Astrocyte (in vitro differentiated cells and primary cell): ENCODE results near the gene AACS.

Experiments used
- CTCF ChIP-seq: IDR thresholded peaks from 2 replicates; pipeline ENCODE4 v1.5.1; 2011; ENCODE audit warnings: low read depth, mild to moderate bottlenecking, inconsistent platforms, low read length, moderate library complexity; ENCODE audit not compliant: insufficient read depth
- EZH2 ChIP-seq: IDR thresholded peaks from 2 replicates; pipeline ENCODE4 v1.6.1; 2012; ENCODE audit warnings: mild to moderate bottlenecking, low read length, inconsistent platforms; ENCODE audit not compliant: insufficient read depth

DNA sequence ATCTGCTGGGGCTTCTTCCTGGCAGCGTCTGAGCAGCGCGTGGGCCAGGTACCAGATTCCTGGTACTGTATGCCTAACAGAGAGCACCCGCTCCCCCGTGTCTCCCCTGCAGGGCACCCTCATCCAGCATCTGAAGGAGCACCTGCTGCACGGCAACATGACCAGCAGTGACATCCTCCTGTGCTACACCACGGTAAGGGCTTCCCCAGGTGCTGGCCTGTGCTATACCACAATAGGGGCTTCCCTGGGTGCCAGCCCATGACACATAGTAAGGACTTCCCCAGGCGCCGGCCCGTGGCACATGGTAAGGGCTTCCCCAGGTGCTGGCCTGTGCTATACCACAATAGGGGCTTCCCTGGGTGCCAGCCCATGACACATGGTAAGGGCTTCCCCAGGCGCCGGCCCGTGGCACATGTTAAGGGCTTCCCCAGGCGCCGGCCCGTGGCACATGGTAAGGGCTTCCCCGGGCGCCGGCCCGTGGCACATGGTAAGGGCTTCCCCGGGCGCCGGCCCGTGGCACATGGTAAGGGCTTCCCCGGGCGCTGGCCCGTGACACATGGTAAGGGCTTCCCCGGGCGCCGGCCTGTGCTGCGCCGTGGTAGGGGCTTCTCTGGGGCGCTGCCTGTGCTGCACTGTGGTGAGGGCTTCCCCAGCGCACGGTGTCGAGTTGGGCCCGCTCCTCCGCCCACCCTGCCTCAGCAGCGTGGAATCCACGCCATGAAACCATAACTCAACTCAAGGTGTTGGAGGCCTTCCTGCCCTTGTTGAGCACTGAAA lies 49.3 kb downstream of the AACS start:
- TF ChIP-seq CTCF = no peak
- TF ChIP-seq EZH2 = no peak
